GM19468 (cell line): ENCODE data around the gene TRIM8.

ENCODE experiments used
- ATAC-seq: cut with Tn5 transposase; IDR thresholded peaks from one replicate; pipeline ENCODE4 v1.9.1; 2021; ENCODE audit warnings: mild to moderate bottlenecking, moderate library complexity, moderate number of reproducible peaks; ENCODE audit not compliant: unreplicated experiment; ENCODE audit errors: extremely low read depth

The TRIM8 gene, protein sequence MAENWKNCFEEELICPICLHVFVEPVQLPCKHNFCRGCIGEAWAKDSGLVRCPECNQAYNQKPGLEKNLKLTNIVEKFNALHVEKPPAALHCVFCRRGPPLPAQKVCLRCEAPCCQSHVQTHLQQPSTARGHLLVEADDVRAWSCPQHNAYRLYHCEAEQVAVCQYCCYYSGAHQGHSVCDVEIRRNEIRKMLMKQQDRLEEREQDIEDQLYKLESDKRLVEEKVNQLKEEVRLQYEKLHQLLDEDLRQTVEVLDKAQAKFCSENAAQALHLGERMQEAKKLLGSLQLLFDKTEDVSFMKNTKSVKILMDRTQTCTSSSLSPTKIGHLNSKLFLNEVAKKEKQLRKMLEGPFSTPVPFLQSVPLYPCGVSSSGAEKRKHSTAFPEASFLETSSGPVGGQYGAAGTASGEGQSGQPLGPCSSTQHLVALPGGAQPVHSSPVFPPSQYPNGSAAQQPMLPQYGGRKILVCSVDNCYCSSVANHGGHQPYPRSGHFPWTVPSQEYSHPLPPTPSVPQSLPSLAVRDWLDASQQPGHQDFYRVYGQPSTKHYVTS

DNA sequence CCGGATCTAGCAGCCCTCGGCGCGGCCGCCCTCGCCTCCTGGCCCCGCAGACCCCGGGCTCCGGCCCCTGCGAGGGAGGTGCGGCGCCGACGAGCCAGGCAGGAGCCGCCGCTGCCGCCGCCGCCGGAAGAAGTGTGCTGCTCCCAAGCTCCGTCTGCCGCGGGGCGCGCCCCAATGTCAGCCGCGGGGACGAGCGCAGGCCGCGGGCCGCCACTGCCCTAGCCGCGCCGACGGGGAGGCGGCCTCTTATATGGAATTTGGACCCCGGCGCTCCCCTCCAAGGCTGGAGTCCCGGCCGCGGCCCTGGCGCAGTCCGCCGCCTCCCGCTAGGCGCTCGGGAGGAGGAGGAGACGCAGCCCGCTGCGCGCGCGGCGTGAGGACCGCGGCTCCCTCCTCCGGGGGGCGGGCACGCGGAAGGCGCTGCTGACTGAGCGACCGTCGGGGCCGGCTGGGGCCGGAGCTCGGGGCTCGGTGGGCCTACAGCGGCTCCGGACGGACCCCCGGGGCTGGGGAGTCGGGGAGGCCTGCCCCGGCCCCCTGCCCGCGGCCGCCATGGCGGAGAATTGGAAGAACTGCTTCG is at the start of gene TRIM8:
Gene TRIM8 (plus strand): TSS at position 414 of the 580 bp plus-strand sequence. CDS start 139 bp downstream, at position 553.
- no peak for ATAC-seq

DNA sequence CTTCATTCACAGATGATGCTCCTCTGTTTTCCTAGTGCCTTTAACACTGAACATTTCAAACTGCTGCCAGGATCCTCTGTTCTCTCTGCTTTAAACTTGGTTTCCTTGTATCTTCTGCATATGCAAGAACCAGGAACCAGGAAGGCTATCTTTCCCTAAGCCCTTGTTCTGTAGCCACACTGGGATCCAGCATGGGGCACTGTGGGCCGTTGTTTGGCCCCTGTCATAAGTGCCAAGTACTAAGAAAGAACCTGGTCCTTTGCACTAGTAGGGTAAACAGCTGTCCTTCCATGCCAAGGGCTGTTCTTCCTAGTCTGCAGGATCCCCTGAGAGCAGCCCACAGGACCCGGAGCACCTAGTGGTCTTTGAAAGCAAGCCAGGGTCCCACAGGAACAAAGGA is 49.0 kb upstream of the TRIM8 start:
- no peak for ATAC-seq

DNA sequence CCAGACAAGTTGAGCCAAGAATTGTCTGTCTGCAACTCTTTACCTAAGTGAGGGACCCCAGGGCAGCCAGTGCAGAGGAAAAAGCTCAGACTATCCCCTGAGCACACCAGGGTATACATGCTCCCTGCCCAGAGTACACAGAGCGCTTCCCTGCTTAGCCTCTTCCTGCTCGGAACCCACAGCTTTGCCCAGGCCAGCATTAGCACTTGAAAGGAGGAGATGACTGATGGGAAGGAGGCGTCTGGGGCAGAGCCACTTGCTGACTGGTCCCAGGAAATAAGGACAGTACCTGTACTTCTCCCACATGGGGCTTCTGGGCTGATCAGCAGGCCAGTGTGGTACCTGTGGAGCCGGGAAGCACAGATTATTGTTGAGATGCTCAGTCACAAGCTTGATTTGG is 48.4 kb upstream of the TRIM8 start:
- ATAC-seq: no peak

DNA sequence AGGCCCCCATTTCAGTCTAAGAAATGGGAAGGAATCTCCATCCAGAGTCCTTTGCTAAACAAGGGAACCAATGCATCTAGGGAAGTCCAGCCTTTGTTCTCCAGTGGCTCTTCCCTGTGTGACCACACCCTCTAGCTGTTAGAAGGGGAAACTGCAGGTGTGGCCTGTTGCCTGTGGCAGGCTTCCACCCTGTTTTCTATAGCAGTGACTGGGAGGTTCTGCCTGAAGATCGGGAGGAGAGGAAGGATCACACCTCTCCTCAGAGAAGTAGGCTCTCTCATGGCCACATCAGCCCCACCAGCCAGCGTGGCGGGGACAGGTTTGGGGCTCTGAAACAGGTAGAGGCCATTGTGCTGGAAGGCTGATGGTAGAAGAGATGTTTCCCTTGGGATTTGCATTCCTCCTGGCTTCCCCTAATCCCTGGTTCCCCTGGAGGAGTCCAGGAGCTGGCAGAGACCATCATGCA is 47.7 kb upstream of the TRIM8 start:
- ATAC-seq: no peak

DNA sequence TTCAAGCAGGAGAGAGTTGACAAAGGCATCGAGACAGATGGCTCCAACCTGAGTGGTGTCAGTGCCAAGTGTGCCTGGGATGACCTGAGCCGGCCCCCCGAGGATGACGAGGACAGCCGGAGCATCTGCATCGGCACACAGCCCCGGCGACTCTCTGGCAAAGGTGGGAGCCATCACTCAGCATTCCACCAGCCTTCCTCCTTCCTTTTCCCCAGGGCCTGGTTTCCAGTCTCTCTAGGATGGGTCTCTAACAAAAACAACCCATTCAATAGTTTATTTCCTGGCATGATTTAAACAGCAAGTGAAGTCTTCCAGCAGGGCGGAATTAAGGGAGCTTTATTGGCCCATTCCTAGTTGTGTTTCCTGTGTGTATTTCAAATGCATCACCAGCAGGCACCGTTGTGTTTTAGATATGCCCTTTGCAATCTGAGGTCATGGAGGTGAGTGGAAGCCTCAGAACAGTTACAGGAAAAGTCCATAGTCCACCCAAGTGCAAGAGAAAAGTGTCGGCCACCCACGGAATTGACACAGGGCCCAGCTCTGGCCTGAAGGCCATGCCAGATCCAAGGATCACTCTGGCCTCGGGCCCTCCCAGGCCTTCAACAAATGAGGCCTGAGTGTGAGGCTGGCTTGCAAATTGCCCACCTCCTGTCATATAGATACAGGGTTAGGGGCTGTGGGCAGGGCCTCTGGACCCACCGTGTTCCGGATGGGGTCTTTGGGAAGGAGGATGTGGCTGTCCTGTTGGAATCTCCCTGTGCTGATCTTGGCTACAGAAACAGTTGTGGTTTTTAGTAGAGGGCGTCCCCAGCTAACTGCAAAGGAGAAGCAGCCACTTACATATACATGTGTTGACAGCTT is 46.9 kb upstream of the TRIM8 start:
- no peak for ATAC-seq

DNA sequence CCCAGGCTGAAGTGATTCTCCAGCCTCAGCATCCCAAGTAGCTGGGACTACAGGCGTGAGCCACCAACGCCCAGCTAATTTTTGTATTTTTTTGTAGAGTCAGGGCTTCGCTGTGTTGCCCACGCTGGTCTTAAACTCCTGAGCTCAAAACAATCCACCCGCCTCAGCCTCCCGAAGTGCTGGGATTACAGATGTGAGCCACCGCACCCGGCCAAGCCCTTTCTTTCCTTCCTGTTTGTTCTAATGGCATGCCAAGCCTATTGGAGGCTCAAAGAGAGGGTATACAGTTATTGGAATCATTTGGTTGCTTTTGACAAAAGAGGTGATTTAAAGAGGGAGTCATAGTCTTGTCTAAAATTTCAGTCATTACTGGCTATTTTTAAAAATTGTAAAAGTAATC is 46.0 kb upstream of the TRIM8 start:
- no peak for ATAC-seq

DNA sequence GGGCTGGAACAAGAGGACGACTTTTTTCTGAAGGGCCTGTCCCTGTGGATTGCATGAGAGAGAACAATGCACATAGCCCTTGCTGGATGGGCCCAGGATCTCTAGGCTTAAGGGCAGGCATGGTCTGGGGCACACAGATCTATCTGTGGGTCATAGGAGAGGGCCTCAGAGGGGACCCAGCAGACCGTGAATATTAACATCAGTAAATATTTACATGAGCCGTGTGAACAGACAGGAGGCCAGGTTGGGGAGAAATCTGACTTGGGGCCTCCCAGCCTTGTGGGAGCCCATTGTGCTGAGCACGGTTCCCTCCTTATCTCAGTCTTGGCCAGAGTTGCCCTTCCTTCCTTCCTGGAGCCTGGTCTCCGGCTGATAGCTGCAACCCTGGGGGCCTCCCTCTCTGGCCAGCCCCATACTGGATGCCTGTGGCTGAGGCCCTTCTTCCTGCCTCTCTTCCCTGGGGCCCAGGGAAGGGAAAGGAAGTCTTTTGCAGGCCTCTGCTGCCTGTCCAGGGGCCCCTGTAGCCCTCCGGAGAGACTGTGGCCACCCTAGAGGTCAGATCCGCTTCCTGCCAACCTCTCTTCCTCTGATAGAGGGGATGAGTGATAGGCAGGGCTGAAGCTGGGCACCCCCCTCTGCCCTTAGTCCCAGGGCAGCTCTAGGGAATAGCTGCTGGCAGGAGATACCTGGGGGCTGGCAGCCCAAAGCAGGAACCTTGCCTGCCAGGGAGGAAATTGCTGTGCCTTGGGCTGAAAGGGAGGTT is 44.5 kb upstream of the TRIM8 start:
- no peak for ATAC-seq

DNA sequence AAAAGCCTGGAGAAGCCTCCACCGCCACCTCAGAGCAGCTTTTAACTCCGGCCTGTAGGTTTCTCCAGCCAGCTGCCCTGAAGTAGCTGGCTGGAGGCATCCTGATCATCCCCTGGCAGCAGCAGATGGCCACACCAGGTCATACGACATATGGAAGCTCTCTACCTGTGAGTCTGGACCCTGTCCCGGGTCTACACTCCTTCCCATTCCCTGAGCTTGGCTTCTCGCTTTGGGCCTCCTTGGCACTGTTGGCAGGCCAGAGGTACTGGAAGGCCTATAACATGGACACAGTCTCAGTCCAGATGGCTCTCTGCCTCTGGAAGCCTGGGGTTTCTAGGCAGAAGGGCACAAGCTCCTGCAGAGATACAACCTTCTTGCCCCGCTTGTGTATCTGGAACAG is 43.5 kb upstream of the TRIM8 start:
- ATAC-seq: no peak

DNA sequence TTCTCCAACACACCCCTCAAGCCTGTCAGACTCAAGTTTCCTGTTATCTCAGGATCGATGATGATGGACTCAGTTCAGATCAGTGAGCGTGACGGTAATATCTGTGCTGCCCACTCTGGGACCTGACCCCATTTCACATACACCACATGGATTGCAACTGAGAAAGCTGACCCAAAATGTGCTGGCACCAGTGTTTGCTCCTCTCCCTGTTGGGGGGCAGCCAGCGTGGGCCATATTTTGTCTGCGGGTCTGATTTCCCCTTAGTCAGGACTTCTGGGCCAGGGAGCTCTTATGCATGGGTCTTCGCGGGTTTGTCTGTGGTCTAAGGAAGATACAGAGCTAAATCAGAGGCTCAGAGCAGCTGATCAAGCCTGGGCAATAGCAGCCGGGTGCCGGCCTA is 42.6 kb upstream of the TRIM8 start:
- ATAC-seq: no peak

DNA sequence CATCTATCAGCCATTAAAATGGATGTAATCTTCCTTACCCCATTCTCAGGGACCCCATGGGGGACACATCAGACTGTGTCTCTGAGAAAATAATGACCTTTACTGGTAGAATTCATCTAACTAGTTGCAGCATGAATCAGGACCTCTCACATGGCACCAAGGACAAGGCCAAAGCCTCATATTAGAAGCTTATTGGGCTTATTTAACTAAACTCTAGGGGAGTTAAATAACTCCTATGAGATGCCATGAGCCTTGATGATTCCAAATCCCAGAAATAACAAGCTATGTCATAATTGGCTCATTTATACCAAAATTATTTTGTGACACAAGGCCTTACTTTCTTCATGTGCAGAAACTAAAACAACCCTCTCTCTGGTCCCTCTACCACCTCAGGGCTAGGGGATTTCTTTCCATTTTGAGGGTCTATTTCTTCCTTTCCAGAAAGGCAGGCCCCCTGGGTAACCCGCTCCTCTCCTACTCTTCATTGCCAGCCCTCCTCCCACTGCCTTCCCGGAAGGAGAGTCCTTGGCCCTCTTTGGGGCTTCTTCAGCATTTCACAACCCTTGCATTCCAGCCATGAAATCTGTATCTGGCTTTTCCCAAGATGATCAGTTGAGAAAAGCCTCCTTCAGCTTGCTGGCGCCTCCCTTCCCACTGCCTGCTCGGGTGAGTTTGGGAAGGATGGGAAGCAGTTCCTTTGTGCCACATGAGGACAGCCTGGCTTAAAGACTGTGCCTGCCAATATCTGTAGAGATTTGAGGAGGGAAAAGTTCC is 41.8 kb upstream of the TRIM8 start:
- no peak for ATAC-seq

DNA sequence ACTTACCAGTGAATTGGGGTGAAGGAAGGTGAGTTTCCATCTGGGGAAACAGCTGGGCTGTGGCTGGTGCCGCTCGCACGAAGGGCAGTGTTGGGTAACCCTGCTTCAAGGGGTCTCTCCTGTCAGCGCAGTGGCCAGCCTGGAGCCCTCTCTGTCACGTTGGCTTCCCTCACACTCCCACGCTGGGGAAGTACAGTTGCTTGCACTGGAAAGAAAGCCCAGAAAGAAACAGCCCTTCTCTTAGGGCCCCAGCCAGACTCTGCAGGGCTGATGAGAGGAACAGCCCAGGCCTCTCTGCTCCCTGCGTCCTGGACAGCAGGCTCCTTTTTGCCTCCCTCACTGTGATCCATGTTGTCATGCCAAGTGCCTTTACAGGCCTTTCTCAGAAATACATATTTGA is 40.3 kb upstream of the TRIM8 start:
- no peak for ATAC-seq

DNA sequence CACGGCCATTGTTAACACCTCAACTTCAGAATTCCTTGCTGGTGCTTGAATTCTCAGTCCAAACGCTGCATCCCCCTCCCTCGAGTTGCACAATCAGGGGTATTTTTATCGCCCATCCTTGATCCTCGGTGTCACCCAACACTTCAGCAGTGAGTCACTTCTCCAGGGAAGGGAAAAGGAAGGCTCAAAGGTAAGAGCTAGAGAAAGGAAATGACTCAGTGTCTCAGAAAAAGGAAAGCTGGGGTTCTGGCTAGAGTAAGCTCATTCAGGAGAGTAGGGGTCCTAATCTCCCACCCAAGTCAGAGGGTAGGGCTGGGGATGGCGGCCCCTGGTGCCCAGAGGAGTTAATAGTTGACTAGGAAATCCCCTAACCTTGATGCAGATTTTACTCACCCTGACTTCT is 39.8 kb upstream of the TRIM8 start:
- ATAC-seq: no peak

DNA sequence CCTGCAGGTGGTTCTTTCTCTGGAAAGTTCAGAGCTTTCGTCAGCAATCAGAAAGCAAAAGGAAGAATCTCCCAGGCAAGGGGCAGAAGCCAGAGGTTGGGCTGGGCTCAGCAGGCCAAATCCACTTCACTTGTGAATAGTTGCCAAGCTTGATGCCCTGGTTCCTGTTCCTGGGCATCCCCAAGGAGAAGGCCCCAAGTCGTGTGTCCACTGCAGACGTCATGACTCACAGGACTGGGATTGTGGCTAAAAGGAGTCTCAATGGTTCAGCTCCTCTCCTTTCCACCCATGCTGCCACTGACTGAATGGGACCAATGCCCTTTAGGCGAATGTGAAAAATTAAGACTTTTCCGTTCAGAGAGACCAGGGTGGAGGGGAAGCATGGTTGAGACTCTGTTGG is 38.6 kb upstream of the TRIM8 start:
- ATAC-seq: no peak

DNA sequence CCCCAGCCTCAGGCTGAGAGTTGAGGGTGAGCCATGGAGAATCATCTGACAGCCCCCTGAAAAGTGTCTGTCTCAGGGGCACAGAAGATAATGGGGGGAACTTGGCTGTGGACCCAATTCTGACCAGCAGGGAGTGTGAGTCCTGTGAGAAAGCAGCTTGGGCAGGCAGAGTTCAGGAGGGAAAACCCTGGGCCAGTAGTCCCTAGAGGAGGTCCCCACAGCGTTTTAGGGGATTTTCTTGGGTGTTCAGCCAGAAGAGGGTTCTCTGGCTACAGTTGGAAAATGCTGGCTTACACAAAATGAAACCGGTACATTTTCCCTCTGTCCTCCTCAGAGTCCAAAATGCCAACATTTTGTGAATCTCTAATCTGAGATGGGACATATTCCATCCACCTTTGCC is 35.8 kb upstream of the TRIM8 start:
- no peak for ATAC-seq

DNA sequence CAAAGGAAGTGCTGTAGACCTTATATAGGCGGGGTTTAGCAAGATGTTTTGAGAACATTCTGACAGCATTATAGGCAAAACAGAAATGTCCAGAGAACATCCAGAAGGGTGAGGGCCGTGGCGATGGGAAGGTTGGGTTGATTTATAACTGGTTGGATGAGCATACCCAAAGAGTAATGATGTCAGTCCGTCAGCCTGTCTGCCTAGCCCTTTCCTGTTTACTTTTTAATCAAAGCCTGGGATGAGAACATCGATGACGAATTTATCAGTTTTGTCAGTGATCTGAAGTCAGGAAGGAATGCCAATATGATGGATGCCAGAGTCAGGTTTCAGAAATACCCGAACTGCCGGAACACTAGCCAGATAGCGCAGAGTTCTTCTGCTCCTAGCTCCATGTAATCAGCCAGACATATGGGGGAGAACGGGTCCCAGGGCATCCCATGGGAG is 33.8 kb upstream of the TRIM8 start:
- ATAC-seq: no peak

DNA sequence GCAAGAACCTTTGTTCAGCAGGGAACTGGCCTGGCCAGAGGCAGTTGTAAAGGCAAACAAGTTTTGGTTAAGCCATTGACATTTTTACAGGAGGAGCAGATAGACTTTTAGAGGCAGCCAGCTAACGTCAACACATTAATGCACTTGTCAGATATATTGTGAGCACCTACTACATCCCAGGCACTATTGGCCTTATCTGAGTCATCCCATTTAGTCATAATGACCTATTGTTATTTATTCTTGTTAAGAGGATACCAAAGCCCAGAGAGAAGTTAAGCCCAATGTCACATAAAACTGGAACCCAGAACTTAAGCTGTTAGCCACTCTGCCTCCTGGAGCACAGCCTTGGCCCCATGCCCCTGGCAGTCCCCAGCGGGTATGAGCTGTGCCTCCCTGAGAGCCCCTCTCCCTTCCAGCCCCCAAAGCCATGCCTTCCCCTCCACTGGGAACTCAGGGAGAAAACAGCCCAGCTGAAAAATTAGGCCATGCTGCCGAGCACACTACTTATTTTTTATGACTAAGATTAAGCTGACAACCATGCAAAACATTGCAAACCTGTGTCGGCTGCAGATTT is 32.7 kb upstream of the TRIM8 start:
- ATAC-seq: no peak

DNA sequence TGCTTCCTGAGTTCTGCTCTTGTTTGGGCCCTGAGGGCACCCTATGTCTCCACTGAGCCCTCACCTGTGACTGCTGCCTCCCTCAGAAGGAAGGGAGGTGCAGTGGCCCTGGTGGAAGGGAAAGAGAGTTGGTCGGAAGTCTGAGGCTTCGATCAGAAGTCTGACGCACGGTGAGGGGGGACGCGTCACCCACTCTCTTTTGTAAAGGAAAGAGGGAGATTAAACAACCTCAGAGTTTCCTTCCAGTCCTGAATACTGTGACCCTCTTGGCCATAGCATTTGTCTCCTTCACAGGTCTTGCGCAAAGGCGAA is 31.4 kb upstream of the TRIM8 start:
- no peak for ATAC-seq

DNA sequence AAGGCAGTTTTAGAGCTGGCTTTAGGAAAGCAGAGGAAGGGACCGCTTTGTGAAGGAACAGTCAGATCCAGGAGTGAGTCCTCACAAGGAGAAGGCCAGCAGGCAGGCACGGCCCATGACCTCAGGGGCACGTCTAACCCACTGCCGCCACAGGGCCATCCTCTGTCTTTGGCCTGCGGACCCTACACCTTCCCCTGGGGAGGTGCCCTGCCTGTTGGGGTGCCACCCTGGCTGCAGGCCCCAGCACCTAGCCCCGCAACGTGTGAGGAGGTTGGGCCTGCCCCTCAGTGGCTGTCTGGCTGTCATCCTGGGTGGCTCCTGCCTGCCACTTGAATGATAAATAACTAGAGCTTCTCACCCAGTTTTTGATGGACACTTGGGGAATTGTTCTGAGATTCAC is 31.0 kb upstream of the TRIM8 start:
- no peak for ATAC-seq

DNA sequence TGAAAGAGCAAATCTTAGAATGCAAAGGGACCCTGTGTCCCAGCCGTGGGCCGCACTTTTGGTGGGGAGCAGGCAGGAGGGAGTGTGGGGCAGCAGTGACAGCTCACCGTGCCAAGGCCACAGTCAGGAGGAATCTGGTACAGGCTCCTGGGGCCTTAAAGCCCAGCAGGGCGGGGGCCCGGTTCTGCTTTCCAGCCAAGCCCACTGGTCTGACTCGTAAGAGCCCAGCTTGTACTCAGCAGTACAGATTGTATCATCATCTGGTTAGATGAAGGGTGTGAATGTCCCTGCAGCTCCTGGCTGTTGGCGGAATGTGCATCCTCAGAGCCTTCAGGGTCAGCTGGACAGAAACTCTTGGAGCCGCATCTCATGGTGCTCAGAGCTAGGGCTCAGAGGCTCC is 30.5 kb upstream of the TRIM8 start:
- ATAC-seq: no peak
